NCI-H1092 (cell line): ENCODE results near the gene NEK5.
"Not testable (repeated sequence)": the region's sequence is repeated elsewhere in the genome, so short reads cannot be mapped to it uniquely, and the experiment has no call there.

Source experiments
- DNase-seq: peaks from one replicate; lab custom pipeline; 2025; lab: John Stamatoyannopoulos, UW

NEK5 gene

GRCh38 chr13:52128714-52129700 lies at the start of gene NEK5:
TSS of gene NEK5 (minus strand) at chr13:52129073. CDS start at chr13:52127482, 1,591 bp downstream.
- peak; percentile 13 for DNase-seq

GRCh38 chr13:52177276-52177675 lies 48.4 kb upstream of the NEK5 start:
- DNase-seq = no peak

DNA sequence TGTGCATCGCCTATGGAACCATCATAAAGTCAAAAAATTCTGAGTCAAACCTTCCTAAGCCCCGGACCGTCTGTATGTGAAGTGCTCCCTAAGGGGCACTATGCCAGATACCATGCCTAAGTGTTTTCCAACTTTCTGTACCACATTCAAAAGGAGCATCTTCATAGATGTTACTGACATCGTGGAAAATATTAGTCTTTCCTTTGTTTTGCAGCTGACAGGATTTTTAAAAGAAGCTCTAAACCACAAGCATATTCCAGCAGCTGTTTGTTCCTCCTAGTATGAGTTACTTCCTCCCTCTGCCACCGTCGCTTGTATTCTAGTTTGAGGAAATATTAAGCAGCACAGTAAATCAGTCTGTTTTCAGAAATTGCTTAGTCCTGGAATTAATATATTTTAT lies 45.1 kb upstream of the NEK5 start:
- DNase-seq = not testable (repeated sequence)

DNA sequence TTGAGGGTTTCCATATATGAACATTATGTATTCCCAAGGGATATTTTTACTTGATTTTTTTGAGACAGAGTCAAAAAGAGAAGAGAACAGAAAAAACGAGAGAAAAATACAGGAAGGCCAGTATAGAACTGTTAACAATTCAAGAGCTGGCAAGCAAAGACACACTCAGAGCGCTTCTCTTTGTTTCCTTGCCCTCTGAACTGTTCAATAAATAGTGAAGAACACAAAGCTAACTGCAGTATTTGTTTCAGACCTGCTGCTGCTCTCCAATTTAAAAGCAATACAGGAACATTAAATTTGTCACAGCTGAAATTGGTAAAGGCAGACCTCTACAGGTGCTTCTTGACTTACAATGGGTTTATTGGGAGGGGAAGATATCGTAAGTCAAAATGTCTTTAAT lies 44.5 kb upstream of the NEK5 start:
- DNase-seq = no peak

- not testable (repeated sequence) for DNase-seq
Measured at GRCh38 chr13:52171686-52172085, 42.8 kb upstream of the NEK5 start.

- DNase-seq = not testable (repeated sequence)
Measured at GRCh38 chr13:52170828-52171391, 42.0 kb upstream of the NEK5 start.

GRCh38 chr13:52169839-52170238 lies 41.0 kb upstream of the NEK5 start:
- no peak for DNase-seq

GRCh38 chr13:52165411-52165810 lies 36.5 kb upstream of the NEK5 start:
- no peak for DNase-seq

DNA sequence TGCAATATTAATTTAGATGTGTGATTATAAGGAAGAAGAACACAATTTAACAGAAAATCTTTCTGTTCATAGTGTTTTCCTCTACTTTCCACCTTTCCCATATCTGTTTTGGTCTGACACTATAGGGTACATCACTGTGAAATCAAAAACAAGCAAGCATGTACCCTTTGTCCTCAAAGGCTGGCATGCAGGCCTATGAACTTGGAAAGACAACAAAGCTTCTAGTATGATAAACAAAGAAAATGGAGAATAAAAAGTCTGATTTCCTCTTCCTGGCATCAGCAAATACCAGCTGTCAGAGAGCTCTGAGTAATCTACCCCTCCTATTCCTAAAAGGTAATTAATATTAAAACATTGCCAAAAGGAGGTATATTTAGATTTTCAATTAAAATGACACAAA lies 36.1 kb upstream of the NEK5 start:
- no peak for DNase-seq

DNA sequence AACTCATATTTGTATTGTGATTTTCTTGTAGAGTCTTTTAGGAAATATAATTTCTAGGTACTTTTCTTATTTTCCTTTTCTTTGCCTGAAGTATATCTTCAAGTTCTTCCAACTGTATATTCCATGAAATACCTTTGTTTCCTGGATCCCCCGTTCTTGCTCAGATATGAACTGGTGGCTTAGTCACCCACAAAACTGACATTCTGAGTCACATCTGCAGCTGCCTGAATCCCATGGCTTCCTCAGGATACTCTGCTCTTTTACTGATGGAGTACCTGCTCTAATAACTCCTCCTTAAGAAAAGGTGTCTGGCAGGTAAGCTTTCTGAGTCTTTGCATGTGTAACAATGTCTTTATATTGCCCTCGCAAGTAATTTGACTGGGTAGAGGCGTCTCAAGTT lies 35.0 kb upstream of the NEK5 start:
- not testable (repeated sequence) for DNase-seq

DNA sequence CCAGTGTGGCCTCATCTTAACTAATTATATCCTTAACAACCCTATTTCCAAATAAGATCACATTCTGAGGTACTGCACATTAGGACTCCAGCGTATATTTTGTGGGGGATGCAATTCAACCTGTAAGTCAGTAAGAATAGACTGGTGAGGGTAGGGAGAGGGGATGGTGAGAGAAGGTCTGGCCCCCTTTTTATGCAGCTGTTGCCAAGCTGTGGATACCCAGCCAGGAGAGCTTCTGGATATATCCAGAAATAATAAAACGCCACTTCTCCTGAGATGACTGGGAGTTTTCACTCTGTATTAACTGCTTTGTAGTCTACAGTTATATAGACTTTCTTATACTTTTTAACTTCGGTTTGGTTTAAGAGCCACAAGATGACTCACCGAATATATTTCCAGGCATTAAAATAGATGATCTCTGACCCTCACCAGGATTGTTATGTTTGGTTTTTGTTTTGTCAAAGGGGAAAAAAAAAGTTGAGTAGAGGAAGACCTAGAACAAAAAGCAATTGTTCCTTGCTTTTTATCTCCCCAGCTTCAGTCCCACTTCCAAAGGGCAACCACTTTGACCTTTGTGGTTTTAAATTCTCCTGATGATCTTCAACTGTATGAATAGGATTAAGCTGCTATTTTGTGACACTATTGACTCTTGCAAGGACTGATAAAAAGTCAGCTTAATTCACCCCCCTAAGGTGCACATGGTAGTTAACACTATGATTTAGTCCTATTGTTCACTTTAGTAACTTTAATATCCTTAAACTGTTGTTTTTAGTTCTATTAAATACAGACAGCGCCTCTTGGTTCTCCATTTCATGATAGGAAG lies 33.6 kb upstream of the NEK5 start:
- DNase-seq = no peak

- no peak for DNase-seq
Measured at GRCh38 chr13:52161181-52161646, 32.3 kb upstream of the NEK5 start.

GRCh38 chr13:52160506-52160905 lies 31.6 kb upstream of the NEK5 start:
- no peak for DNase-seq

GRCh38 chr13:52160053-52160452 lies 31.2 kb upstream of the NEK5 start:
- DNase-seq = no peak

DNA sequence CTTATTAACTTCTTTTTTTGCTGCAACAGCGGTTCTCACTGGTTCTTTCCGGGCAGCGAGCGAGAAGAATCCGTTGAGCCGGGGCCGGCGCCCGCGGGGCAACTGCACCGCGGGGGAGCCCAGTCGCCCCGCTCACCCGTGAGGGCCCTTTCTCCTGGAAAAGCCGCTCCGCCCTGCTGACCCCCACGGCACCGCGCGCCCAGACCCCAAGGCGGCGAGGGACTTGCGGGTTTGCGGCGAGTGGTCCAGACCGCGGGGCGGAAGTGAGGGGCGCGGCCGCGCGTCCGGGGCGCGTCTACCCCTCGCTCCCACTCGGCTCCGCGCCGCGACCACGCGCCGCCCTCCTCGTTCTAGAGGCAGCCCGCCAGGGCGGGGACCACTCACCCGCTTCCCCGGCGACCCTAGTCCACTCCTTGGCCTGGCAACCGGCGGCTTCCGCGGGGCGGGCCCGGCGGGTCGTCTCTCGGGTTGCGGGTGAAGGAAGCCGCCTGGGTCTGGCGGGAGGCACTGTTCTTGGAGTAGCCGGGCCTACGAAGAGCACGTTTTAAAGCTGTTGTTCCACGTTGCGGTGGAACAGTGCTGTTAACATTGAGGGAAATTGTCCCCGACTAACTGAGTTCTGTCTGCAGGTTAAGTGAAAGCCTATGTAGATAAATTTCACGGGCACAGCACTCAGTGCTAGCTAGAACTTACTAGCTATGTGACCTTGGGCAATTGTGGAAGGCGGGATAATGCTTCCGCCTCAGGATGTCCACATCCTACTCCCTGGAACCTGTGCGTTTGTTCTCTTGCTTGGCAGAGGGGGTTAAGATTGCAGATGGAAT lies 30.5 kb upstream of the NEK5 start, which contains the start of gene NEK3:
Gene NEK3, minus strand, starts transcription at position 439 of the 824 bp plus-strand sequence. CDS start 3,406 bp downstream, outside the sequence.
- DNase-seq = peak; percentile 8

DNA sequence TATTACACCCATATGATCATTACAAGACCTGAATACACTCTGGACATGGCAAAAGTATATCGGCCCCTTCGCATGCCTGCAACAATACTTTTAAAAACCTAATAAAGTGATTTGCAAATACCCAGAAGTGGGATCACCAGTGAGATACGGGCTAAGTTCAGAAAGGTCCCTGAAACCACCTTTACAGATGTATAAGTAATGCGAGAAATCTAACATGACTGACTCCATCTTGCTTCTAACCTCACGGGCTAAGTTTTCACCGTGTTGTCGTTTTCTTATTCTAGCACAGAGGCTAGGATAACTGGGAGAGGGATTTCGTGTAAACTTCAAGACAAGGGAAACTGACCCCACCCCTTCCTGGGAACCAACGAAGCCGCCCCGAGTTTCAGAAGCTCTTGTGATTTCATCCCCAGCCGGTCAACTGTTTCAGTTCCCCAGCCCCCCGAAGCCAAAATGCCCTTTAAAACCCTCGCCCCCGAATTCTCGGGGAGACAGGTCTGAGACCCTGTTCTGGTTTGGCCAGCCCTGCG lies 29.8 kb upstream of the NEK5 start:
- no peak for DNase-seq

DNA sequence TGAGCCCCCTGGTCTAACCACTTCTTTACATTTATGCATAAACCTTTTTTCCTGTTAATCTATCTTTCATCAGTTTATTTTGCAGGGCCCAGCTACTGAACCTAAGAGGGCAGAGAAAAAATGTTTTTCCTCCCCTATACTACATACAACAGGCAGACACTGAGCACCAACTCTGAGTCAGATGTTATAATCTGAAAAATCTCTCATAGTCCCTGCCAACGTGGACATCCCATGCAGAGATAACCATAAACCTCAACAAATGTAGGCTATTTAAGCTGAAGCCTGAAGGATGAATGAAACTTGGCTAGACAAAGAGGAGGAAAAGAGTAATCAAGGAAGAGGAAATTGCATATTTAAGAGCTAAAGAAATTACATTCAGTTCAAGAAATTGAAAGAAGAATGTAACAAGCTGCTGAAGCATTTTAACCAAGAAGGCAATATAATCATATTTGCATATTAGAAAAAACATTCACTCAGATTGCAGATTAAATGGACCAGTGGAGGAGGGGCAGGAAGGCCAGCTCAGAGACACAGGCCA lies 27.9 kb upstream of the NEK5 start:
- DNase-seq = no peak

- no peak for DNase-seq
Measured at GRCh38 chr13:52155177-52155576, 26.3 kb upstream of the NEK5 start.

- DNase-seq = no peak
Measured at GRCh38 chr13:52147225-52147624, 18.4 kb upstream of the NEK5 start.

- no peak for DNase-seq
Measured at GRCh38 chr13:52141299-52141698, 12.4 kb upstream of the NEK5 start.

GRCh38 chr13:52137489-52137888 lies 8.6 kb upstream of the NEK5 start:
- DNase-seq = no peak
